K562 (cell line): ENCODE results near the gene PPP1R10. TPM values are rescaled to one million over a fixed set of nuclear protein-coding genes. Genes with fewer than 3 reads are reported as not detected.

Source experiments
- E2F3 ChIP-seq: fragments of 250-450 bp; sonication (Bioruptor Pico); IDR thresholded peaks from 2 replicates; pipeline ENCODE4 v1.4.0; 2020; ENCODE audit warnings: mild to moderate bottlenecking
- GATAD2A ChIP-seq: fragments of 450-650 bp; IDR thresholded peaks from 2 replicates; pipeline ENCODE4 v1.6.1; 2017
- GTF2A2 ChIP-seq: IDR thresholded peaks from 2 replicates; pipeline ENCODE4 v1.6.1; 2016; ENCODE audit warnings: mild to moderate bottlenecking, missing genetic modification characterization, missing compliant biosample characterization
- KAT8 ChIP-seq: fragments of 450-650 bp; IDR thresholded peaks from 2 replicates; pipeline ENCODE4 v1.6.1; 2016; ENCODE audit warnings: low read depth, mild to moderate bottlenecking
- NEUROD1 ChIP-seq: fragments of 150-350 bp; IDR thresholded peaks from 2 replicates; pipeline ENCODE4 v1.6.1; 2014; ENCODE audit warnings: borderline replicate concordance, low read length, low read depth; ENCODE audit not compliant: partially characterized antibody
- PTRF ChIP-seq: fragments of 450-650 bp; IDR thresholded peaks from 2 replicates; pipeline ENCODE4 v1.6.1; 2016; ENCODE audit warnings: mild to moderate bottlenecking, missing genetic modification characterization, missing compliant biosample characterization
- RUNX1 ChIP-seq: sonication (generic); IDR thresholded peaks from 2 replicates; pipeline ENCODE4 v1.6.1; 2016; ENCODE audit warnings: antibody characterized with exemption, low read depth
- SMC3 ChIP-seq: conservative IDR thresholded peaks from 2 replicates; pipeline ENCODE4 v1.6.1; 2011; ENCODE audit warnings: low read depth, low read length, improper control_type of control experiment; ENCODE audit not compliant: insufficient read depth
- SNRNP70 ChIP-seq: fragments of 200-400 bp; formaldehyde crosslinking; optimal IDR thresholded peaks from 2 replicates; pipeline ENCODE3; 2017; ENCODE audit warnings: low read depth, low read length
- SRSF9 ChIP-seq: fragments of 200-400 bp; formaldehyde crosslinking; IDR thresholded peaks from 2 replicates; pipeline ENCODE4 v1.6.1; 2017; ENCODE audit warnings: low read depth, low read length, borderline replicate concordance
- U2AF2 ChIP-seq: fragments of 200-400 bp; formaldehyde crosslinking; optimal IDR thresholded peaks from 2 replicates; pipeline ENCODE3; 2017; ENCODE audit warnings: low read depth, mild to moderate bottlenecking, low read length
- ZBTB1 ChIP-seq: sonication (generic); formaldehyde crosslinking; IDR thresholded peaks from 2 replicates; pipeline ENCODE4 v1.8.1; 2023; ENCODE audit warnings: missing genetic modification reagents, low read depth, mild to moderate bottlenecking, borderline replicate concordance
- ZFX ChIP-seq: sonication (generic); formaldehyde crosslinking; IDR thresholded peaks from 2 replicates; pipeline ENCODE4 v1.8.0; 2022; ENCODE audit warnings: mild to moderate bottlenecking, missing genetic modification reagents, moderate library complexity
- ZNF584 ChIP-seq: fragments of 200-800 bp; sonication (Bioruptor generic); IDR thresholded peaks from 2 replicates; pipeline ENCODE4 v1.6.1; 2016; ENCODE audit warnings: low read depth, mild to moderate bottlenecking, missing genetic modification characterization, missing compliant biosample characterization
- ZNF589 ChIP-seq: fragments of 200-800 bp; sonication (Bioruptor generic); IDR thresholded peaks from 2 replicates; pipeline ENCODE4 v1.6.1; 2016; ENCODE audit warnings: low read depth, missing genetic modification characterization, missing compliant biosample characterization
- ZSCAN32 ChIP-seq: fragments of 450-650 bp; formaldehyde crosslinking; IDR thresholded peaks from 2 replicates; pipeline ENCODE4 v1.4.0; 2020; ENCODE audit warnings: mild to moderate bottlenecking, moderate library complexity
- polyA plus RNA-seq, 8 experiments: library from polyadenylated mRNA; depleted of rRNA in 4 of 8; stranded (reverse) in 5 of 8; unstranded in 3 of 8; fragments of >200 nt; fragmentation: Nextera tagmentation in 2 of 8; fragmentation: Illumina TruSeq in 1 of 8; extraction: Ambion mirVana in 2 of 8; extraction: Trizol in 1 of 8; gene quantifications; 2 replicates each; pipeline versions ENCODE4 v1.2.1 to v1.2.3, GENCODE V29; 2011 to 2014; ENCODE audit warnings: inconsistent platforms in 1 of 8, missing spikeins in 1 of 8
- total RNA-seq, 7 experiments: library from RNA; depleted of rRNA in 6 of 7; stranded (reverse); fragments of >200 nt in 6 of 7; fragmentation: Illumina TruSeq in 2 of 7; extraction: Trizol in 2 of 7; gene quantifications; 2 replicates each; pipeline versions ENCODE4 v1.2.1 to v1.2.3, GENCODE V29; 2011 to 2021; ENCODE audit warnings: low replicate concordance in 1 of 7
- TF ChIP-seq, protein P1 (sequence below), 3 experiments: fragments of 200-800 bp in 1 of 3; fragments of 250-450 bp in 1 of 3; fragments of 450-650 bp in 1 of 3; sonication (Bioruptor Pico) in 1 of 3; sonication (Bioruptor generic) in 1 of 3; formaldehyde crosslinking in 1 of 3; IDR thresholded peaks; 2 replicates each; pipeline versions ENCODE4 v1.6.1 to v1.8.0; 2016 to 2022; ENCODE audit warnings: mild to moderate bottlenecking in 2 of 3, missing genetic modification characterization in 2 of 3, missing compliant biosample characterization in 1 of 3, moderate library complexity in 1 of 3
- TF ChIP-seq, protein P2 (sequence below), 2 experiments: fragments of 450-650 bp; conservative IDR thresholded peaks; 2 replicates each; pipeline ENCODE4 v1.6.1; 2017; ENCODE audit warnings: mild to moderate bottlenecking in 2 of 2, moderate library complexity in 2 of 2
- TF ChIP-seq, protein P3 (sequence below): fragments of 450-650 bp; IDR thresholded peaks from 2 replicates; pipeline ENCODE4 v1.6.1; 2016
- TF ChIP-seq, protein P4 (sequence below): fragments of 450-650 bp; formaldehyde crosslinking; IDR thresholded peaks from 2 replicates; pipeline ENCODE4 v1.4.0; 2022; ENCODE audit warnings: missing genetic modification characterization

Gene PPP1R10
- total and polyA plus RNA-seq, 9 of the 15 experiments (the other 6 are each of a cell fraction or from before 2014, with no cell fraction given), result 14.1 to 65.5 (median 32.6) TPM

DNA sequence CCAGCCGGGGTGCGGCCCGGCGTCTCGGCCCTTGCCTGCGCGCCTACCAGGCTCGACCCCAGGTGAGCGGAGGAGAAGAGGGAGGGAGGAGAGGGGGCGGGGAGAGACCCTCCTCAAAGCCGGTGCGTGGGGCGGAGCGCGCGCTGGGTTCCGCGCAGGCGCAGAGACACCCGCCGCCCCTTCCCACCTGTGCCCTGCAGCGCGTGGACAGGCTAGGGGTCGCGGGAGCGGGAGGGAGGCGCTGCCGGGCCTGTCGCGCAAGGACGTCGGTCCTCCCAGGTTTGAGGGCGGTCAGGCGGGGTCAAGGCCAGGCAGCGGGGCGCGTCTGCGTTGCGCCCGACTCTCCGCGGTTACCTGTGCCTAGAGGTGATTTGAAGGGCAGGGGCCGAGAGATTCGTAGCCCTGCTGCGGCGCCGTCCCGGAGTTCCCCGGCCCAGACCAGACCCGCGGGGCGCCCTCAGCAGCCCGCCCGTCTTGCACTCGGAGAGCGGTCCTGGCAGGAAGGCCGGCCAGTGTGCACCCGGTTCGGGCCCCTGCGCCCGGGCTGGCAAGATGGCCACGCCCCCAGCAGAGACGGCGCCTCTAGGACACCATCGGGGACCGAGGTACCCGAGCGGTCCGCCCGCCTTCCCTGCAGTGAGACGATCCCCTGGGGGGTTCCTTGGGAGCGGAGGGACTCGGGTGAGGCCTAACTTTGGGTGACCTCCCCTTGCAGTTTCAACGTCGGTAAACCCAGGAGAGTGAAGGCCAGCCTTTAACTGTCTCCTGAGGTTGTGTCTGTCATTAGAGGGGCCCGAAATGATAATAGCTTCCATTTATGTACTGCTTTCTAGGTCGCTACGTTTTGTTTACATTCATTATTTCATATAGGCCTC is 30.4 kb upstream of the PPP1R10 start (continued):
- TF ChIP-seq, protein P1, sequence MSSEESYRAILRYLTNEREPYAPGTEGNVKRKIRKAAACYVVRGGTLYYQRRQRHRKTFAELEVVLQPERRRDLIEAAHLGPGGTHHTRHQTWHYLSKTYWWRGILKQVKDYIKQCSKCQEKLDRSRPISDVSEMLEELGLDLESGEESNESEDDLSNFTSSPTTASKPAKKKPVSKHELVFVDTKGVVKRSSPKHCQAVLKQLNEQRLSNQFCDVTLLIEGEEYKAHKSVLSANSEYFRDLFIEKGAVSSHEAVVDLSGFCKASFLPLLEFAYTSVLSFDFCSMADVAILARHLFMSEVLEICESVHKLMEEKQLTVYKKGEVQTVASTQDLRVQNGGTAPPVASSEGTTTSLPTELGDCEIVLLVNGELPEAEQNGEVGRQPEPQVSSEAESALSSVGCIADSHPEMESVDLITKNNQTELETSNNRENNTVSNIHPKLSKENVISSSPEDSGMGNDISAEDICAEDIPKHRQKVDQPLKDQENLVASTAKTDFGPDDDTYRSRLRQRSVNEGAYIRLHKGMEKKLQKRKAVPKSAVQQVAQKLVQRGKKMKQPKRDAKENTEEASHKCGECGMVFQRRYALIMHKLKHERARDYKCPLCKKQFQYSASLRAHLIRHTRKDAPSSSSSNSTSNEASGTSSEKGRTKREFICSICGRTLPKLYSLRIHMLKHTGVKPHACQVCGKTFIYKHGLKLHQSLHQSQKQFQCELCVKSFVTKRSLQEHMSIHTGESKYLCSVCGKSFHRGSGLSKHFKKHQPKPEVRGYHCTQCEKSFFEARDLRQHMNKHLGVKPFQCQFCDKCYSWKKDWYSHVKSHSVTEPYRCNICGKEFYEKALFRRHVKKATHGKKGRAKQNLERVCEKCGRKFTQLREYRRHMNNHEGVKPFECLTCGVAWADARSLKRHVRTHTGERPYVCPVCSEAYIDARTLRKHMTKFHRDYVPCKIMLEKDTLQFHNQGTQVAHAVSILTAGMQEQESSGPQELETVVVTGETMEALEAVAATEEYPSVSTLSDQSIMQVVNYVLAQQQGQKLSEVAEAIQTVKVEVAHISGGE (CRISPR knock-in tag; IDR thresholded peaks at IDR 0.05), result peak in 2 of 3 experiments; percentile 4 to 47; a peak in 1 of 6 replicates
- TF ChIP-seq, protein P2, sequence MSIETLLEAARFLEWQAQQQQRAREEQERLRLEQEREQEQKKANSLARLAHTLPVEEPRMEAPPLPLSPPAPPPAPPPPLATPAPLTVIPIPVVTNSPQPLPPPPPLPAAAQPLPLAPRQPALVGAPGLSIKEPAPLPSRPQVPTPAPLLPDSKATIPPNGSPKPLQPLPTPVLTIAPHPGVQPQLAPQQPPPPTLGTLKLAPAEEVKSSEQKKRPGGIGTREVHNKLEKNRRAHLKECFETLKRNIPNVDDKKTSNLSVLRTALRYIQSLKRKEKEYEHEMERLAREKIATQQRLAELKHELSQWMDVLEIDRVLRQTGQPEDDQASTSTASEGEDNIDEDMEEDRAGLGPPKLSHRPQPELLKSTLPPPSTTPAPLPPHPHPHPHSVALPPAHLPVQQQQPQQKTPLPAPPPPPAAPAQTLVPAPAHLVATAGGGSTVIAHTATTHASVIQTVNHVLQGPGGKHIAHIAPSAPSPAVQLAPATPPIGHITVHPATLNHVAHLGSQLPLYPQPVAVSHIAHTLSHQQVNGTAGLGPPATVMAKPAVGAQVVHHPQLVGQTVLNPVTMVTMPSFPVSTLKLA (conservative IDR thresholded peaks at IDR 0.05), result peak; percentile 75 to 85
- TF ChIP-seq U2AF2 (no peak), NEUROD1 (no peak), ZNF584 (CRISPR knock-in tag) (no peak), ZSCAN32 (CRISPR knock-in tag) (no peak), KAT8 (no peak), PTRF (tag) (no peak), E2F3 (peak; percentile 61; the same call in 1 of the 2 replicates), ZFX (CRISPR knock-in tag) (peak; percentile 96), SNRNP70 (no peak), GTF2A2 (tag) (peak; percentile 67; the same call in 1 of the 2 replicates), SMC3 (0 out of 2 replicates have a peak, but pooled peaks have one; percentile 7), ZNF589 (no peak), ZBTB1 (CRISPR knock-in tag) (no peak), SRSF9 (no peak), GATAD2A (peak; percentile 75), RUNX1 (no peak)
- TF ChIP-seq, protein P3, sequence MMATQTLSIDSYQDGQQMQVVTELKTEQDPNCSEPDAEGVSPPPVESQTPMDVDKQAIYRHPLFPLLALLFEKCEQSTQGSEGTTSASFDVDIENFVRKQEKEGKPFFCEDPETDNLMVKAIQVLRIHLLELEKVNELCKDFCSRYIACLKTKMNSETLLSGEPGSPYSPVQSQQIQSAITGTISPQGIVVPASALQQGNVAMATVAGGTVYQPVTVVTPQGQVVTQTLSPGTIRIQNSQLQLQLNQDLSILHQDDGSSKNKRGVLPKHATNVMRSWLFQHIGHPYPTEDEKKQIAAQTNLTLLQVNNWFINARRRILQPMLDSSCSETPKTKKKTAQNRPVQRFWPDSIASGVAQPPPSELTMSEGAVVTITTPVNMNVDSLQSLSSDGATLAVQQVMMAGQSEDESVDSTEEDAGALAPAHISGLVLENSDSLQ, result no peak
- TF ChIP-seq, protein P4, sequence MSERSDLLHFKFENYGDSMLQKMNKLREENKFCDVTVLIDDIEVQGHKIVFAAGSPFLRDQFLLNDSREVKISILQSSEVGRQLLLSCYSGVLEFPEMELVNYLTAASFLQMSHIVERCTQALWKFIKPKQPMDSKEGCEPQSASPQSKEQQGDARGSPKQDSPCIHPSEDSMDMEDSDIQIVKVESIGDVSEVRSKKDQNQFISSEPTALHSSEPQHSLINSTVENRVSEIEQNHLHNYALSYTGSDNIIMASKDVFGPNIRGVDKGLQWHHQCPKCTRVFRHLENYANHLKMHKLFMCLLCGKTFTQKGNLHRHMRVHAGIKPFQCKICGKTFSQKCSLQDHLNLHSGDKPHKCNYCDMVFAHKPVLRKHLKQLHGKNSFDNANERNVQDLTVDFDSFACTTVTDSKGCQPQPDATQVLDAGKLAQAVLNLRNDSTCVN (CRISPR knock-in tag), result no peak
